HepG2 (cell line): Measurements from ENCODE around the gene VAMP2. TPM values are rescaled to one million over a fixed set of nuclear protein-coding genes. Genes with fewer than 3 reads are reported as not detected.

Experiments used
- GRHL1 ChIP-seq: sonication (generic); formaldehyde crosslinking; conservative IDR thresholded peaks from 2 replicates; pipeline ENCODE4 v1.8.0; 2022; ENCODE audit warnings: missing genetic modification reagents
- GTF2F1 ChIP-seq: fragments of 150-350 bp; IDR thresholded peaks from 2 replicates; pipeline ENCODE4 v1.6.1; 2014; ENCODE audit warnings: low read length
- GTF3A ChIP-seq: sonication (generic); formaldehyde crosslinking; conservative IDR thresholded peaks from 2 replicates; pipeline ENCODE4 v1.4.0; 2020; ENCODE audit warnings: mild to moderate bottlenecking, missing genetic modification reagents
- HES4 ChIP-seq: sonication (generic); formaldehyde crosslinking; IDR thresholded peaks from 2 replicates; pipeline ENCODE4 v1.9.0; 2021; ENCODE audit warnings: mild to moderate bottlenecking, missing genetic modification reagents, borderline replicate concordance
- HNF4G ChIP-seq, 2 experiments: sonication (generic) in 1 of 2; formaldehyde crosslinking in 1 of 2; IDR thresholded peaks; 2 replicates each; pipeline versions ENCODE4 v1.4.0 to v1.6.1; 2011 to 2020; ENCODE audit warnings: borderline replicate concordance in 2 of 2, low read depth in 2 of 2, mild to moderate bottlenecking in 2 of 2, low read length in 1 of 2, missing genetic modification reagents in 1 of 2, moderate library complexity in 1 of 2
- KLF13 ChIP-seq: sonication (generic); formaldehyde crosslinking; IDR thresholded peaks from 2 replicates; pipeline ENCODE4 v1.4.0; 2020; ENCODE audit warnings: mild to moderate bottlenecking, missing genetic modification reagents
- MZF1 ChIP-seq: sonication (generic); formaldehyde crosslinking; IDR thresholded peaks from 2 replicates; pipeline ENCODE4 v1.8.1; 2023; ENCODE audit warnings: mild to moderate bottlenecking, missing genetic modification reagents, borderline replicate concordance
- PAXIP1 ChIP-seq: sonication (generic); formaldehyde crosslinking; conservative IDR thresholded peaks from 2 replicates; pipeline ENCODE4 v1.4.0; 2020; ENCODE audit warnings: mild to moderate bottlenecking, missing genetic modification reagents, moderate library complexity
- RBFOX2 ChIP-seq: fragments of 200-400 bp; formaldehyde crosslinking; IDR thresholded peaks from 2 replicates; pipeline ENCODE4 v1.6.1; 2017; ENCODE audit warnings: low read depth, mild to moderate bottlenecking, low read length
- RFX5 ChIP-seq: IDR thresholded peaks from 2 replicates; pipeline ENCODE4 v1.6.1; 2011; ENCODE audit warnings: low read depth, low read length, improper control_type of control experiment
- SYNCRIP ChIP-seq: fragments of 200-400 bp; formaldehyde crosslinking; IDR thresholded peaks from 2 replicates; pipeline ENCODE4 v1.6.1; 2018; ENCODE audit warnings: mild to moderate bottlenecking, low read depth, low read length; ENCODE audit not compliant: insufficient read depth
- ZBTB34 ChIP-seq: sonication (generic); formaldehyde crosslinking; IDR thresholded peaks from 2 replicates; pipeline ENCODE4 v1.8.0; 2022; ENCODE audit warnings: mild to moderate bottlenecking, missing genetic modification reagents
- ZFP36 ChIP-seq: fragments of 150-350 bp; IDR thresholded peaks from 2 replicates; pipeline ENCODE4 v1.6.1; 2018; ENCODE audit warnings: borderline replicate concordance, low read length, low read depth; ENCODE audit not compliant: partially characterized antibody
- ZGPAT ChIP-seq: IDR thresholded peaks from 2 replicates; pipeline ENCODE4 v1.6.1; 2016; ENCODE audit warnings: mild to moderate bottlenecking
- ZMYM3 ChIP-seq: sonication (generic); formaldehyde crosslinking; IDR thresholded peaks from 2 replicates; pipeline ENCODE4 v1.5.1; 2020; ENCODE audit warnings: mild to moderate bottlenecking, missing genetic modification reagents
- ZNF276 ChIP-seq: sonication (generic); formaldehyde crosslinking; IDR thresholded peaks from 2 replicates; pipeline ENCODE4 v1.4.0; 2020; ENCODE audit warnings: mild to moderate bottlenecking, low read depth, missing genetic modification reagents
- ZNF709 ChIP-seq: sonication (generic); formaldehyde crosslinking; IDR thresholded peaks from 2 replicates; pipeline ENCODE4 v1.5.0; 2020; ENCODE audit warnings: mild to moderate bottlenecking, missing genetic modification reagents
- ZNF878 ChIP-seq: sonication (generic); formaldehyde crosslinking; IDR thresholded peaks from 2 replicates; pipeline ENCODE4 v1.8.1; 2023; ENCODE audit warnings: mild to moderate bottlenecking, missing genetic modification reagents, moderate library complexity
- polyA plus RNA-seq, 8 experiments: library from polyadenylated mRNA; depleted of rRNA in 3 of 8; stranded (reverse) in 7 of 8; unstranded in 1 of 8; fragments of >200 nt; fragmentation: Illumina TruSeq in 4 of 8; extraction: Trizol in 4 of 8; gene quantifications; 2 replicates each; pipeline versions ENCODE4 v1.2.1 to v1.2.3, GENCODE V29; 2011 to 2016; ENCODE audit warnings: low read depth in 4 of 8, missing spikeins in 1 of 8, mixed read lengths in 1 of 8; ENCODE audit not compliant: insufficient read depth in 1 of 8
- total RNA-seq, 5 experiments: library from RNA; depleted of rRNA; stranded (reverse); fragments of >200 nt; fragmentation: Illumina TruSeq; extraction: Trizol; gene quantifications; 2 replicates each; pipeline ENCODE4 v1.2.3, GENCODE V29; 2016; ENCODE audit warnings: low read depth in 1 of 5

Gene VAMP2
- total and polyA plus RNA-seq, 2 of the 13 experiments (the other 11 are each of a cell fraction or from before 2014, with no cell fraction given), result 3.9 to 17.2 TPM

GRCh38 chr17:8138672-8139371, 23.9 kb downstream of the VAMP2 start (continued):
- TF ChIP-seq HNF4G (IDR thresholded peaks at IDR 0.05; ENCODE audit: borderline replicate concordance, low read depth, low read length) (no peak; the same call in 1 of the 2 replicates), HNF4G (CRISPR knock-in tag; IDR thresholded peaks at IDR 0.05; ENCODE audit: borderline replicate concordance, low read depth) (peak; percentile 53; the same call in 1 of the 2 replicates), HES4 (CRISPR knock-in tag) (no peak), ZBTB34 (CRISPR knock-in tag) (peak; percentile 84), KLF13 (CRISPR knock-in tag) (no peak), ZFP36 (no peak), SYNCRIP (no peak), GTF3A (CRISPR knock-in tag) (no peak), ZMYM3 (CRISPR knock-in tag) (peak; percentile 61; the same call in 1 of the 2 replicates), ZNF709 (CRISPR knock-in tag) (peak; percentile 48; the same call in 1 of the 2 replicates), MZF1 (CRISPR knock-in tag) (peak; percentile 19; the same call in 1 of the 2 replicates), PAXIP1 (CRISPR knock-in tag) (peak; percentile 49), GRHL1 (CRISPR knock-in tag) (no peak), ZNF878 (CRISPR knock-in tag) (peak; percentile 76; the same call in 1 of the 2 replicates), RBFOX2 (0 out of 2 replicates have a peak, but pooled peaks have one; percentile 44), GTF2F1 (no peak), ZNF276 (CRISPR knock-in tag) (no peak), RFX5 (no peak), ZGPAT (CRISPR knock-in tag) (peak; percentile 90)
